Neuronal stem cell (in vitro differentiated cells): ENCODE measurements around the gene UGT1A5.

Experiments used
- DNase-seq: peaks from one replicate; pipeline ENCODE4 v3.0.0-alpha.2; 2013; ENCODE audit warnings: low spot score
- H2AFZ ChIP-seq: one replicate; pipeline ENCODE4 v1.6.1; 2013; ENCODE audit warnings: mild to moderate bottlenecking, low read length, inconsistent platforms
- H2AK5ac ChIP-seq: 2 replicates; pipeline ENCODE4 v1.6.1; 2013; ENCODE audit warnings: low read depth, mild to moderate bottlenecking, inconsistent platforms, low read length, moderate library complexity, mixed read lengths
- H2BK120ac ChIP-seq: 2 replicates; pipeline ENCODE4 v1.6.1; 2013; ENCODE audit warnings: low read depth, mild to moderate bottlenecking, inconsistent platforms, low read length, moderate library complexity, mixed read lengths
- H2BK12ac ChIP-seq: one replicate; pipeline ENCODE4 v1.6.1; 2013; ENCODE audit warnings: low read length, inconsistent platforms
- H2BK15ac ChIP-seq: 2 replicates; pipeline ENCODE4 v1.6.1; 2013; ENCODE audit warnings: mild to moderate bottlenecking, low read length, inconsistent platforms, mixed read lengths
- H2BK5ac ChIP-seq: one replicate; pipeline ENCODE4 v1.6.1; 2013; ENCODE audit warnings: inconsistent platforms, mild to moderate bottlenecking, low read length, moderate library complexity
- H3K14ac ChIP-seq: one replicate; pipeline ENCODE4 v1.6.1; 2013; ENCODE audit warnings: low read length, inconsistent platforms
- H3K18ac ChIP-seq: 2 replicates; pipeline ENCODE4 v1.6.1; 2013; ENCODE audit warnings: low read length, inconsistent platforms
- H3K23ac ChIP-seq: 2 replicates; pipeline ENCODE4 v1.6.1; 2013; ENCODE audit warnings: low read depth, mild to moderate bottlenecking, mixed read lengths, low read length, inconsistent platforms; ENCODE audit not compliant: poor library complexity
- H3K27ac ChIP-seq: replicated peaks from 3 replicates; pipeline ENCODE4 v1.5.1; 2013; ENCODE audit warnings: low read length, inconsistent platforms
- H3K27me3 ChIP-seq, 3 experiments: 2 replicates each; pipeline ENCODE4 v1.6.1; 2013; ENCODE audit warnings: low read length in 3 of 3, mild to moderate bottlenecking in 2 of 3, inconsistent platforms in 1 of 3, low read depth in 1 of 3, mixed read lengths in 1 of 3, moderate library complexity in 1 of 3; ENCODE audit not compliant: control insufficient read depth in 3 of 3, insufficient read depth in 3 of 3
- H3K36me3 ChIP-seq, 2 donors: replicated peaks in 1 of 2; 2 replicates each; pipeline ENCODE4 v1.6.1; 2013; ENCODE audit warnings: low read length in 2 of 2; ENCODE audit not compliant: control insufficient read depth in 2 of 2, insufficient read depth in 2 of 2
- H3K4ac ChIP-seq: 2 replicates; pipeline ENCODE4 v1.6.1; 2013; ENCODE audit warnings: inconsistent platforms, mild to moderate bottlenecking, low read length, moderate library complexity
- H3K4me1 ChIP-seq, 2 donors: 1 replicate in 1 of 2; 2 replicates in 1 of 2; pipeline ENCODE4 v1.6.1; 2013; ENCODE audit warnings: low read length in 2 of 2, low read depth in 1 of 2; ENCODE audit not compliant: control insufficient read depth in 2 of 2, insufficient read depth in 1 of 2
- H3K4me2 ChIP-seq: one replicate; pipeline ENCODE4 v1.6.1; 2013; ENCODE audit warnings: mild to moderate bottlenecking, low read length, inconsistent platforms; ENCODE audit not compliant: insufficient read depth, poor library complexity, severe bottlenecking
- H3K4me3 ChIP-seq, 2 donors: 2 replicates each; pipeline ENCODE4 v1.5.1; 2013; ENCODE audit warnings: low read length in 2 of 2, mild to moderate bottlenecking in 2 of 2, inconsistent platforms in 1 of 2, moderate library complexity in 1 of 2
- H3K79me1 ChIP-seq: one replicate; pipeline ENCODE4 v1.6.1; 2013; ENCODE audit warnings: low read depth, mild to moderate bottlenecking, inconsistent platforms, low read length, moderate library complexity
- H3K9ac ChIP-seq: one replicate; pipeline ENCODE4 v1.6.1; 2013; ENCODE audit warnings: mild to moderate bottlenecking, low read depth, low read length, inconsistent platforms; ENCODE audit not compliant: poor library complexity
- H3K9me3 ChIP-seq, 2 donors: replicated peaks in 1 of 2; 2 replicates each; pipeline versions ENCODE3 to v1.6.1; 2013; ENCODE audit warnings: low read length in 2 of 2, mild to moderate bottlenecking in 2 of 2, inconsistent platforms in 1 of 2, low read depth in 1 of 2, mixed read lengths in 1 of 2, moderate library complexity in 1 of 2; ENCODE audit not compliant: control insufficient read depth in 2 of 2, insufficient read depth in 1 of 2
- H4K8ac ChIP-seq: one replicate; pipeline ENCODE4 v1.6.1; 2013; ENCODE audit warnings: low read depth, mild to moderate bottlenecking, inconsistent platforms, low read length, moderate library complexity
- H4K91ac ChIP-seq: one replicate; pipeline ENCODE4 v1.6.1; 2013; ENCODE audit warnings: low read length, low read depth, mild to moderate bottlenecking, inconsistent platforms; ENCODE audit not compliant: poor library complexity
- WGBS, 2 donors: extraction: QIAGEN DNeasy Blood & Tissue Kit; methylation state at CpG; one replicate each; pipeline ENCODE4 v1.1.7; 2013; ENCODE audit warnings: missing lambda C conversion rate in 2 of 2, mixed read lengths in 1 of 2; ENCODE audit not compliant: insufficient read length in 2 of 2, insufficient replicate concordance in 1 of 2; ENCODE audit errors: extremely low coverage in 2 of 2; 5-methylcytosine and 5-hydroxymethylcytosine counted together

The UGT1A5 gene

GRCh38 chr2:233799716-233800115, 87.0 kb downstream of the UGT1A5 start:
- DNase-seq: no peak
- H3K9ac ChIP-seq: no peak overlapping the region
- H3K36me3 ChIP-seq: no peaks in the 10 kb centered on the region
- H2AFZ ChIP-seq: no peak overlapping the region
- no peak overlapping the region for H2AK5ac ChIP-seq
- H3K14ac ChIP-seq: no peak overlapping the region
- peaks cover 0 to 2% of the 10 kb centered on the region in 2 donors for H3K4me1 ChIP-seq
- H3K9me3 ChIP-seq: peaks cover 0 to 2% of the 10 kb centered on the region in 2 donors
- no peak overlapping the region for H3K18ac ChIP-seq
- no peak overlapping the region for H2BK5ac ChIP-seq
- WGBS, 2 donors: no CpG with 5 or more reads among the region's 5 CpGs
- H2BK12ac ChIP-seq: no peak overlapping the region
- H3K27ac ChIP-seq: no peak overlapping the region
- no peak overlapping the region for H2BK15ac ChIP-seq
- no peak overlapping the region for H4K8ac ChIP-seq
- H3K4me3 ChIP-seq: no peak overlapping the region
- no peak overlapping the region for H4K91ac ChIP-seq
- H3K23ac ChIP-seq: no peak overlapping the region
- H3K4me2 ChIP-seq: no peak overlapping the region
- no peak overlapping the region for H3K4ac ChIP-seq
- H3K27me3 ChIP-seq: peaks cover 0 to 10% (median 0%) of the 10 kb centered on the region in 3 experiments
- H2BK120ac ChIP-seq: no peak overlapping the region
- no peaks in the 10 kb centered on the region for H3K79me1 ChIP-seq

- peaks cover 0 to 10% (median 0%) of the 10 kb centered on the region in 3 experiments for H3K27me3 ChIP-seq
- H3K14ac ChIP-seq: no peak overlapping the region
- no peak overlapping the region for H3K4me2 ChIP-seq
- no peak overlapping the region for H3K18ac ChIP-seq
- WGBS, 2 donors: no CpG with 5 or more reads among the region's 7 CpGs
- H2BK15ac ChIP-seq: no peak overlapping the region
- H3K4ac ChIP-seq: no peak overlapping the region
- H2AK5ac ChIP-seq: no peak overlapping the region
- H2BK12ac ChIP-seq: no peak overlapping the region
- no peak overlapping the region for H3K9ac ChIP-seq
- no peak overlapping the region for H3K23ac ChIP-seq
- no peak for DNase-seq
- H4K8ac ChIP-seq: no peak overlapping the region
- H3K79me1 ChIP-seq: no peaks in the 10 kb centered on the region
- H2AFZ ChIP-seq: no peak overlapping the region
- H2BK5ac ChIP-seq: no peak overlapping the region
- peaks cover 0 to 2% of the 10 kb centered on the region in 2 donors for H3K4me1 ChIP-seq
- H3K36me3 ChIP-seq: no peaks in the 10 kb centered on the region
- peaks cover 0 to 2% of the 10 kb centered on the region in 2 donors for H3K9me3 ChIP-seq
- H3K27ac ChIP-seq: no peak overlapping the region
- H2BK120ac ChIP-seq: no peak overlapping the region
- no peak overlapping the region for H3K4me3 ChIP-seq
- no peak overlapping the region for H4K91ac ChIP-seq
Measured at GRCh38 chr2:233800208-233800607, 87.5 kb downstream of the UGT1A5 start.

GRCh38 chr2:233801357-233802131, 88.8 kb downstream of the UGT1A5 start:
- Histone ChIP-seq H3K27me3 (peaks cover 0 to 10% (median 0%) of the 10 kb centered on the region in 3 experiments), H4K8ac (no peak overlapping the region), H4K91ac (no peak overlapping the region), H3K4me2 (no peak overlapping the region), H2BK15ac (no peak overlapping the region), H3K18ac (no peak overlapping the region), H2BK5ac (no peak overlapping the region), H3K4ac (no peak overlapping the region), H3K79me1 (no peaks in the 10 kb centered on the region), H3K9me3 (peaks cover 0 to 2% of the 10 kb centered on the region in 2 donors), H3K27ac (no peak overlapping the region), H3K4me1 (peaks cover 0 to 2% of the 10 kb centered on the region in 2 donors), H3K4me3 (no peak overlapping the region), H2BK12ac (no peak overlapping the region), H2AK5ac (no peak overlapping the region), H3K36me3 (no peaks in the 10 kb centered on the region), H2BK120ac (no peak overlapping the region), H3K23ac (no peak overlapping the region), H2AFZ (no peak overlapping the region), H3K9ac (no peak overlapping the region), H3K14ac (peak overlapping the region; percentile 63)
- no CpG with 5 or more reads among the region's 9 CpGs for WGBS, 2 donors
- no peak for DNase-seq

- no peak overlapping the region for H3K4me3 ChIP-seq
- no peaks in the 10 kb centered on the region for H3K79me1 ChIP-seq
- H2BK5ac ChIP-seq: no peak overlapping the region
- H2BK120ac ChIP-seq: no peak overlapping the region
- H3K27ac ChIP-seq: no peak overlapping the region
- no peak overlapping the region for H3K9ac ChIP-seq
- no CpG with 5 or more reads among the region's 3 CpGs for WGBS, 2 donors
- no peak for DNase-seq
- no peaks in the 10 kb centered on the region for H3K36me3 ChIP-seq
- H3K4me1 ChIP-seq: peaks cover 0 to 2% of the 10 kb centered on the region in 2 donors
- no peak overlapping the region for H4K91ac ChIP-seq
- H3K18ac ChIP-seq: no peak overlapping the region
- H3K9me3 ChIP-seq: peaks cover 0 to 2% of the 10 kb centered on the region in 2 donors
- peak overlapping the region; percentile 62 for H3K23ac ChIP-seq
- H4K8ac ChIP-seq: no peak overlapping the region
- no peak overlapping the region for H2AFZ ChIP-seq
- H3K14ac ChIP-seq: no peak overlapping the region
- no peak overlapping the region for H2AK5ac ChIP-seq
- H2BK15ac ChIP-seq: no peak overlapping the region
- no peak overlapping the region for H3K4me2 ChIP-seq
- H2BK12ac ChIP-seq: no peak overlapping the region
- no peak overlapping the region for H3K4ac ChIP-seq
- peaks cover 0 to 10% (median 0%) of the 10 kb centered on the region in 3 experiments for H3K27me3 ChIP-seq
Measured at GRCh38 chr2:233802132-233802815, 89.6 kb downstream of the UGT1A5 start.
